Endothelial cell of umbilical vein (primary cell): ENCODE data around the gene PRSS53. TPM values are rescaled to one million over a fixed set of nuclear protein-coding genes. Genes with fewer than 3 reads are reported as not detected.

Experiments
- BruUV-seq: library from RNA; stranded (reverse); fragments of 400-500 nt; replicated peaks from 2 replicates; lab custom pipeline; 2021; lab: Mats Ljungman, UMichigan
- CTCF ChIA-PET: fragments of 300-600, 350-600 bp; sonication (Branson Sonifier 250); formaldehyde crosslinking; loops from one replicate; lab custom pipeline; 2021; ENCODE audit warnings: antibody characterized with exemption, inconsistent platforms; lab: Charles Lee
- POLR2A ChIA-PET: fragments of 300-600, 350-600 bp; sonication (Branson Sonifier 250); formaldehyde crosslinking; loops from one replicate; lab custom pipeline; 2021; ENCODE audit warnings: antibody characterized with exemption, inconsistent platforms; lab: Charles Lee
- DNase-seq: peaks from one replicate; pipeline ENCODE4 v3.0.0-alpha.2; 2011; ENCODE audit warnings: low read depth, low spot score
- FAIRE-seq: peaks from 2 replicates; lab custom pipeline; 2011; peaks lifted over from hg19 to GRCh38; lab: Jason Lieb, UNC
- H2AFZ ChIP-seq: 2 replicates; pipeline ENCODE4 v1.6.0; 2012; ENCODE audit warnings: low read depth, low read length, control low read depth, inconsistent platforms
- H3K27ac ChIP-seq: 2 replicates; pipeline ENCODE4 v1.5.1; 2011; ENCODE audit warnings: low read depth, mild to moderate bottlenecking, control low read depth, low read length, moderate library complexity; ENCODE audit not compliant: insufficient read depth
- H3K27me3 ChIP-seq, 2 experiments: 2 replicates each; pipeline versions ENCODE4 v1.6.0 to v1.6.1; 2011; ENCODE audit warnings: low read length in 2 of 2, mixed read lengths in 1 of 2; ENCODE audit not compliant: control insufficient read depth in 2 of 2, insufficient read depth in 2 of 2
- H3K36me3 ChIP-seq, 2 experiments: 2 replicates in 1 of 2; 3 replicates in 1 of 2; pipeline ENCODE4 v1.5.1; 2011; ENCODE audit warnings: low read length in 2 of 2, mild to moderate bottlenecking in 1 of 2, moderate library complexity in 1 of 2; ENCODE audit not compliant: control insufficient read depth in 2 of 2, insufficient read depth in 2 of 2; ENCODE audit errors: extremely low read depth in 1 of 2
- H3K4me1 ChIP-seq: 3 replicates; pipeline ENCODE4 v1.5.1; 2011; ENCODE audit warnings: mild to moderate bottlenecking, low read length; ENCODE audit not compliant: control insufficient read depth, insufficient read depth; ENCODE audit errors: extremely low read depth
- H3K4me2 ChIP-seq: 2 replicates; pipeline ENCODE4 v1.6.1; 2011; ENCODE audit warnings: low read length, control low read depth, mixed read lengths; ENCODE audit not compliant: insufficient read depth
- H3K4me3 ChIP-seq, 3 experiments: fragments of 200-600 bp in 1 of 3; sonication (generic), shearing (Covaris generic) in 1 of 3; replicated peaks in 1 of 3; 2 replicates each; pipeline ENCODE4 v1.5.1; 2011 to 2016; ENCODE audit warnings: control low read depth in 3 of 3, low read length in 3 of 3, mild to moderate bottlenecking in 2 of 3, inconsistent platforms in 1 of 3, low read depth in 1 of 3, moderate library complexity in 1 of 3; ENCODE audit not compliant: insufficient read depth in 1 of 3
- H3K79me2 ChIP-seq: 2 replicates; pipeline ENCODE4 v1.6.0; 2012; ENCODE audit warnings: low read length, inconsistent platforms; ENCODE audit not compliant: control insufficient read depth, insufficient read depth
- H3K9ac ChIP-seq: replicated peaks from 2 replicates; pipeline ENCODE3; 2011; ENCODE audit warnings: low read length, control low read depth; ENCODE audit not compliant: insufficient read depth; ENCODE audit errors: extremely low read depth
- H3K9me1 ChIP-seq: replicated peaks from 3 replicates; pipeline ENCODE4 v1.6.0; 2011; ENCODE audit warnings: mild to moderate bottlenecking, low read length; ENCODE audit not compliant: control insufficient read depth, insufficient read depth; ENCODE audit errors: extremely low read depth
- H3K9me3 ChIP-seq: replicated peaks from 2 replicates; pipeline ENCODE4 v1.5.1; 2012; ENCODE audit warnings: low read length, inconsistent platforms; ENCODE audit not compliant: control insufficient read depth, insufficient read depth
- H4K20me1 ChIP-seq: replicated peaks from 2 replicates; pipeline ENCODE3; 2011; ENCODE audit warnings: mild to moderate bottlenecking, low read length; ENCODE audit not compliant: control insufficient read depth, insufficient read depth; ENCODE audit errors: extremely low read depth
- CTCF ChIP-seq, 2 donors: IDR thresholded peaks; 1 replicate in 1 of 2; 2 replicates in 1 of 2; pipeline ENCODE4 v1.5.1; 2011; ENCODE audit warnings: low read length in 2 of 2, mild to moderate bottlenecking in 2 of 2, moderate library complexity in 2 of 2, control low read depth in 1 of 2, inconsistent platforms in 1 of 2, low read depth in 1 of 2; ENCODE audit not compliant: insufficient read depth in 1 of 2; ENCODE audit errors: extremely low read depth in 1 of 2
- FOS ChIP-seq: IDR thresholded peaks from 2 replicates; pipeline ENCODE4 v1.6.1; 2011; ENCODE audit warnings: mild to moderate bottlenecking, low read length, moderate library complexity, borderline replicate concordance; ENCODE audit not compliant: insufficient read depth
- JUN ChIP-seq: IDR thresholded peaks from 2 replicates; pipeline ENCODE4 v1.6.1; 2011; ENCODE audit warnings: borderline replicate concordance, low read depth; ENCODE audit not compliant: insufficient read length, insufficient read depth
- MAX ChIP-seq: IDR thresholded peaks from 2 replicates; pipeline ENCODE4 v1.6.1; 2011; ENCODE audit not compliant: insufficient read depth, insufficient read length
- POLR2A ChIP-seq: IDR thresholded peaks from 2 replicates; pipeline ENCODE4 v1.6.1; 2012; ENCODE audit warnings: low read depth, mild to moderate bottlenecking, control low read depth, low read length
- POLR2AphosphoS5 ChIP-seq: IDR thresholded peaks from 2 replicates; pipeline ENCODE4 v1.6.1; 2012; ENCODE audit warnings: low read depth, mild to moderate bottlenecking, control low read depth, low read length, moderate library complexity; ENCODE audit not compliant: insufficient read depth
- dilution Hi-C: fragments of 300-500 bp; cut with MboI; formaldehyde crosslinking; loops from one replicate; pipeline ENCODE4 v1.15.0; 2019; ENCODE audit warnings: low sequenced_read_pairs; ENCODE audit not compliant: extremely low pct_ligation_motif_present
- intact Hi-C: fragments of 100-400 bp; cut with micrococcal nuclease; formaldehyde crosslinking; loops from one replicate; pipeline ENCODE4 v1.10.0; 2022
- polyA plus RNA-seq, 4 experiments: library from polyadenylated mRNA; depleted of rRNA in 3 of 4; stranded (reverse) in 3 of 4; unstranded in 1 of 4; fragments of >200 nt; gene quantifications; 2 replicates each; pipeline versions ENCODE4 v1.2.1 to v1.2.3, GENCODE V29; 2011 to 2012; ENCODE audit warnings: missing spikeins in 1 of 4
- total RNA-seq: library from RNA; stranded (reverse); gene quantifications from 2 replicates; pipeline ENCODE4 v1.2.3, GENCODE V29; 2021

Gene PRSS53
- total and polyA plus RNA-seq, 2 donors (not counting 3 experiments of a cell fraction or from before 2014, with no cell fraction given): 2.8 to 3.5 TPM

GRCh38 chr16:31063843-31064611, 24.7 kb downstream of the PRSS53 start:
- ChIA-PET CTCF (interaction anchor here (1.6 kb wide), 1 partner anchor 79 kb away, joined by 5 read pairs; no protein-coding TSS in a partner anchor), POLR2A (no interaction called here)
- no TSS peak for BruUV-seq
- Histone ChIP-seq H3K36me3 (peaks cover 0 to 17% of the 10 kb centered on the region in 2 experiments), H3K9ac (no peak overlapping the region), H3K4me2 (peak overlapping the region; percentile 27), H3K79me2 (peaks cover 16% of the 10 kb centered on the region), H3K9me3 (no peaks in the 10 kb centered on the region), H4K20me1 (no peaks in the 10 kb centered on the region), H3K27ac (peak overlapping the region; percentile 63), H3K4me1 (peaks cover 10% of the 10 kb centered on the region), H3K4me3 (no peak overlapping the region), H3K27me3 (no peaks in the 10 kb centered on the region), H3K9me1 (no peaks in the 10 kb centered on the region), H2AFZ (no peak overlapping the region)
- FAIRE-seq (no peak), DNase-seq (no peak)
- intact Hi-C loops (no loop called here), dilution Hi-C loops (no loop called here)
- TF ChIP-seq FOS (no peak), POLR2AphosphoS5 (no peak), JUN (no peak), POLR2A (no peak), CTCF (IDR thresholded peaks at IDR 0.05; ENCODE audit: extremely low read depth in 1 of 2, insufficient read depth in 1 of 2, low read depth in 1 of 2, low read length in 2 of 2) (no peak), MAX (no peak)
